ENCODE results near the gene DEF6. TPM values are rescaled to one million over a fixed set of nuclear protein-coding genes. Genes with fewer than 3 reads are reported as not detected.
A peak's percentile ranks its signal among the peaks of the same experiment; 100 is the strongest.

Gene DEF6
- polyA plus RNA-seq, 1 of the 3 experiments (the other 2 are of a cell fraction): 0.13 TPM

DNA sequence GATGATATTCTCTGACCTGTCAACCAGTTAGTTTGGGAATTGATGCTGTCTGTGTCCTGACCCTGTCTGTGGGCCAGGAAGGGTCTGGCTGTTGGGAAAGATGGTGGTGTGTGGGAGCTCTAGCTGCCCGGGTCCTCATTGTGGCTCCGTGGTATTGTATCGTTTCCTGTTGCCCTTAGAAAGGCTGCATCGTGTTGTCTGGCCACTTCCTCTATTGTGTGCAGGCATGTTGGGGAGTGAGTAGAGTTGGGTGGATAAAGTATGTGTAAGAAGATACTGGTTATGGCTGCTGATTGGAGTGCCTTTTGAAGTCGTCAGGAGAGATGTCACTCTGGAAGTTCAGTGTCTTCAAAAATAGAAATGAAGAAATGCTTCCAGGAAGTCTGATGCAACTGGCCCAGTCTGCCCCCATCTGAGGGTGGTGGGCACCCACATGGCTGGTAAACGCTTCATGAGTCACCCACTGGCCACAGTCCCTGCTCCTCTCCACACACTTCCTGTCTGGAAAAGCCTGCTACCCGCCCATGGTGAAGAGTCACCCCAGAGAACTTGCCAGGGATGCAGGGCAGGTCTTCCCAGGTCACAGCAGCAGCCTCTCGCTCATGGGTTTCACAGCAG lies 72.6 kb downstream of the DEF6 start:
- Histone ChIP-seq H3K9ac (peak overlapping the region; percentile 64), H3K4me1 (ENCODE audit: control insufficient read depth in 1 of 2, insufficient read depth in 2 of 2, low read depth in 1 of 2, low read length in 1 of 2) (peaks cover 17 to 37% of the 10 kb centered on the region in 2 experiments), H3K79me2 (ENCODE audit: insufficient read depth) (peaks cover 66% of the 10 kb centered on the region), H3K27ac (ENCODE audit: low read depth in 2 of 2, low read length in 1 of 2) (peak overlapping the region; percentile 48 to 98; a peak in 3 of 4 replicates), H3K4me3 (ENCODE audit: low read depth in 2 of 2, low read length in 1 of 2) (0 out of 4 replicates have a peak overlapping the region, but pooled peaks of 1 of the 2 experiments have one; percentile 5), H3K27me3 (ENCODE audit: insufficient read depth) (no peaks in the 10 kb centered on the region), H2AFZ (ENCODE audit: low read depth) (no peak overlapping the region; the same call in 1 of the 2 replicates), H3K36me3 (replicated peaks in 1 of 2; ENCODE audit: control insufficient read depth in 1 of 2, insufficient read depth in 2 of 2, low read length in 1 of 2) (no peaks in the 10 kb centered on the region), H4K20me1 (ENCODE audit: insufficient read depth) (no peaks in the 10 kb centered on the region), H3K9me2 (no peaks in the 10 kb centered on the region), H3F3A (replicated peaks; ENCODE audit: insufficient read depth) (peaks cover 20% of the 10 kb centered on the region), H3K9me3 (no peaks in the 10 kb centered on the region), H3K4me2 (peak overlapping the region; percentile 67)
- ChIA-PET POLR2A (interaction anchor here (0.8 kb wide), 1 partner anchor 26 kb away, joined by 3 read pairs; no protein-coding TSS in a partner anchor), CTCF (interaction anchor here (0.6 kb wide), 1 partner anchor 1389 kb away, joined by 4 read pairs; no protein-coding TSS in a partner anchor)
- DNase-seq: no peak
- WGBS (ENCODE audit: low lambda C conversion rate): 23% methylated on average over 8 of the region's 8 CpGs
- TF ChIP-seq TCF12 (IDR thresholded peaks at IDR 0.05): peak; percentile 84
- TF ChIP-seq JUND (IDR thresholded peaks at IDR 0.05): peak; percentile 80
- TF ChIP-seq RFX5 (IDR thresholded peaks at IDR 0.05; ENCODE audit: low read length): no peak
- TF ChIP-seq ELF1 (IDR thresholded peaks at IDR 0.05): peak; percentile 72
- TF ChIP-seq POLR2AphosphoS5 (IDR thresholded peaks at IDR 0.05; ENCODE audit: low read depth, low read length): peak; percentile 69; the same call in 1 of the 2 replicates
- TF ChIP-seq EZH2phosphoT487 (IDR thresholded peaks at IDR 0.05; ENCODE audit: borderline replicate concordance, low read depth): no peak
- TF ChIP-seq, protein P1, sequence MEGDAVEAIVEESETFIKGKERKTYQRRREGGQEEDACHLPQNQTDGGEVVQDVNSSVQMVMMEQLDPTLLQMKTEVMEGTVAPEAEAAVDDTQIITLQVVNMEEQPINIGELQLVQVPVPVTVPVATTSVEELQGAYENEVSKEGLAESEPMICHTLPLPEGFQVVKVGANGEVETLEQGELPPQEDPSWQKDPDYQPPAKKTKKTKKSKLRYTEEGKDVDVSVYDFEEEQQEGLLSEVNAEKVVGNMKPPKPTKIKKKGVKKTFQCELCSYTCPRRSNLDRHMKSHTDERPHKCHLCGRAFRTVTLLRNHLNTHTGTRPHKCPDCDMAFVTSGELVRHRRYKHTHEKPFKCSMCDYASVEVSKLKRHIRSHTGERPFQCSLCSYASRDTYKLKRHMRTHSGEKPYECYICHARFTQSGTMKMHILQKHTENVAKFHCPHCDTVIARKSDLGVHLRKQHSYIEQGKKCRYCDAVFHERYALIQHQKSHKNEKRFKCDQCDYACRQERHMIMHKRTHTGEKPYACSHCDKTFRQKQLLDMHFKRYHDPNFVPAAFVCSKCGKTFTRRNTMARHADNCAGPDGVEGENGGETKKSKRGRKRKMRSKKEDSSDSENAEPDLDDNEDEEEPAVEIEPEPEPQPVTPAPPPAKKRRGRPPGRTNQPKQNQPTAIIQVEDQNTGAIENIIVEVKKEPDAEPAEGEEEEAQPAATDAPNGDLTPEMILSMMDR (IDR thresholded peaks at IDR 0.05): no peak
- peak; percentile 27; the same call in 1 of the 2 replicates for TF ChIP-seq GABPA (IDR thresholded peaks at IDR 0.05; ENCODE audit: low read depth)
- no peak for TF ChIP-seq CHD2 (IDR thresholded peaks at IDR 0.05; ENCODE audit: low read length, partially characterized antibody)
- TF ChIP-seq FOXM1 (IDR thresholded peaks at IDR 0.05; ENCODE audit: low read depth): peak; percentile 69
- TF ChIP-seq NFIC (IDR thresholded peaks at IDR 0.05; ENCODE audit: borderline replicate concordance): peak; percentile 86
- no peak for TF ChIP-seq FOXJ3 (CRISPR knock-in tag; IDR thresholded peaks at IDR 0.05)
- TF ChIP-seq, protein P2, sequence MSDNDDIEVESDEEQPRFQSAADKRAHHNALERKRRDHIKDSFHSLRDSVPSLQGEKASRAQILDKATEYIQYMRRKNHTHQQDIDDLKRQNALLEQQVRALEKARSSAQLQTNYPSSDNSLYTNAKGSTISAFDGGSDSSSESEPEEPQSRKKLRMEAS (IDR thresholded peaks at IDR 0.05; ENCODE audit: low read depth): peak; percentile 95
- TF ChIP-seq, protein P3, sequence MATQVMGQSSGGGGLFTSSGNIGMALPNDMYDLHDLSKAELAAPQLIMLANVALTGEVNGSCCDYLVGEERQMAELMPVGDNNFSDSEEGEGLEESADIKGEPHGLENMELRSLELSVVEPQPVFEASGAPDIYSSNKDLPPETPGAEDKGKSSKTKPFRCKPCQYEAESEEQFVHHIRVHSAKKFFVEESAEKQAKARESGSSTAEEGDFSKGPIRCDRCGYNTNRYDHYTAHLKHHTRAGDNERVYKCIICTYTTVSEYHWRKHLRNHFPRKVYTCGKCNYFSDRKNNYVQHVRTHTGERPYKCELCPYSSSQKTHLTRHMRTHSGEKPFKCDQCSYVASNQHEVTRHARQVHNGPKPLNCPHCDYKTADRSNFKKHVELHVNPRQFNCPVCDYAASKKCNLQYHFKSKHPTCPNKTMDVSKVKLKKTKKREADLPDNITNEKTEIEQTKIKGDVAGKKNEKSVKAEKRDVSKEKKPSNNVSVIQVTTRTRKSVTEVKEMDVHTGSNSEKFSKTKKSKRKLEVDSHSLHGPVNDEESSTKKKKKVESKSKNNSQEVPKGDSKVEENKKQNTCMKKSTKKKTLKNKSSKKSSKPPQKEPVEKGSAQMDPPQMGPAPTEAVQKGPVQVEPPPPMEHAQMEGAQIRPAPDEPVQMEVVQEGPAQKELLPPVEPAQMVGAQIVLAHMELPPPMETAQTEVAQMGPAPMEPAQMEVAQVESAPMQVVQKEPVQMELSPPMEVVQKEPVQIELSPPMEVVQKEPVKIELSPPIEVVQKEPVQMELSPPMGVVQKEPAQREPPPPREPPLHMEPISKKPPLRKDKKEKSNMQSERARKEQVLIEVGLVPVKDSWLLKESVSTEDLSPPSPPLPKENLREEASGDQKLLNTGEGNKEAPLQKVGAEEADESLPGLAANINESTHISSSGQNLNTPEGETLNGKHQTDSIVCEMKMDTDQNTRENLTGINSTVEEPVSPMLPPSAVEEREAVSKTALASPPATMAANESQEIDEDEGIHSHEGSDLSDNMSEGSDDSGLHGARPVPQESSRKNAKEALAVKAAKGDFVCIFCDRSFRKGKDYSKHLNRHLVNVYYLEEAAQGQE (IDR thresholded peaks at IDR 0.05; ENCODE audit: low read depth, low read length): peak; percentile 73
- TF ChIP-seq, protein P4, sequence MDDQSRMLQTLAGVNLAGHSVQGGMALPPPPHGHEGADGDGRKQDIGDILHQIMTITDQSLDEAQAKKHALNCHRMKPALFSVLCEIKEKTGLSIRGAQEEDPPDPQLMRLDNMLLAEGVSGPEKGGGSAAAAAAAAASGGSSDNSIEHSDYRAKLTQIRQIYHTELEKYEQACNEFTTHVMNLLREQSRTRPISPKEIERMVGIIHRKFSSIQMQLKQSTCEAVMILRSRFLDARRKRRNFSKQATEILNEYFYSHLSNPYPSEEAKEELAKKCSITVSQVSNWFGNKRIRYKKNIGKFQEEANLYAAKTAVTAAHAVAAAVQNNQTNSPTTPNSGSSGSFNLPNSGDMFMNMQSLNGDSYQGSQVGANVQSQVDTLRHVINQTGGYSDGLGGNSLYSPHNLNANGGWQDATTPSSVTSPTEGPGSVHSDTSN (IDR thresholded peaks at IDR 0.05): peak; percentile 77
- peak in 1 of 2 experiments; percentile 65; a peak in 1 of 4 replicates for TF ChIP-seq EP300 (IDR thresholded peaks at IDR 0.05; ENCODE audit: borderline replicate concordance in 1 of 2, low read depth in 1 of 2, low read length in 1 of 2)
- peak; percentile 90 for TF ChIP-seq FOSL2 (IDR thresholded peaks at IDR 0.05; ENCODE audit: borderline replicate concordance, low read depth)
- peak; percentile 81; the same call in 1 of the 2 replicates for TF ChIP-seq SIN3A (IDR thresholded peaks at IDR 0.05; ENCODE audit: borderline replicate concordance, low read depth, low read length)
- no peak for TF ChIP-seq RCOR1 (IDR thresholded peaks at IDR 0.05; ENCODE audit: low read length)
- peak; percentile 88 for TF ChIP-seq RXRA (IDR thresholded peaks at IDR 0.05; ENCODE audit: borderline replicate concordance, low read depth)
- TF ChIP-seq SMC3 (IDR thresholded peaks at IDR 0.05; ENCODE audit: low read depth, low read length): no peak
- no peak for TF ChIP-seq TAF1 (IDR thresholded peaks at IDR 0.05; ENCODE audit: borderline replicate concordance, low read depth, low read length)
- no peak for TF ChIP-seq TEAD4 (IDR thresholded peaks at IDR 0.05; ENCODE audit: borderline replicate concordance, insufficient read depth)
- TF ChIP-seq MEF2A (IDR thresholded peaks at IDR 0.05; ENCODE audit: borderline replicate concordance, low read depth): peak; percentile 93
